Panc1 (cell line): ENCODE data around the gene NDUFC2. TPM values are rescaled to one million over a fixed set of nuclear protein-coding genes. Genes with fewer than 3 reads are reported as not detected.
"Not testable (repeated sequence)": the region's sequence is repeated elsewhere in the genome, so short reads cannot be mapped to it uniquely, and the experiment has no call there.

Experiments used
- ATAC-seq: fragments of 200-7000 bp; cut with Tn5 transposase; 2 replicates; pipeline ENCODE4 v1.9.1; 2020; ENCODE audit warnings: mild to moderate bottlenecking, moderate library complexity
- BruUV-seq: library from RNA; stranded (reverse); fragments of 400-500 nt; replicated peaks from 2 replicates; lab custom pipeline; 2021; lab: Mats Ljungman, UMichigan
- CTCF ChIA-PET: fragments of 300-600 bp; sonication (Branson Sonifier 250); formaldehyde crosslinking; loops from one replicate; lab custom pipeline; 2022; ENCODE audit warnings: antibody characterized with exemption; lab: Charles Lee
- POLR2A ChIA-PET: fragments of 300-600 bp; sonication (Branson Sonifier 250); formaldehyde crosslinking; loops from one replicate; lab custom pipeline; 2022; ENCODE audit warnings: antibody characterized with exemption; lab: Charles Lee
- DNase-seq: peaks from one replicate; pipeline ENCODE4 v3.0.0-alpha.2; 2010; ENCODE audit warnings: low read depth, low spot score
- H3K27ac ChIP-seq: 2 replicates; pipeline ENCODE4 v1.5.1; 2011; ENCODE audit warnings: mild to moderate bottlenecking, low read length, inconsistent platforms
- H3K27me3 ChIP-seq: fragments of 200-500 bp; sonication (Bioruptor generic); 2 replicates; pipeline ENCODE4 v1.6.0; 2014; ENCODE audit warnings: low read length, inconsistent platforms; ENCODE audit not compliant: control insufficient read depth, insufficient read depth
- H3K36me3 ChIP-seq: fragments of 200-500 bp; sonication (Bioruptor generic); 2 replicates; pipeline ENCODE4 v1.5.1; 2014; ENCODE audit warnings: inconsistent platforms, mild to moderate bottlenecking, low read length, moderate library complexity; ENCODE audit not compliant: control insufficient read depth, insufficient read depth
- H3K4me1 ChIP-seq: 2 replicates; pipeline ENCODE4 v1.5.1; 2011; ENCODE audit warnings: inconsistent platforms, mild to moderate bottlenecking, low read length, moderate library complexity; ENCODE audit not compliant: control insufficient read depth, insufficient read depth
- H3K4me3 ChIP-seq, 2 experiments: 2 replicates each; pipeline ENCODE4 v1.5.1; 2011 to 2012; ENCODE audit warnings: low read depth in 2 of 2, low read length in 2 of 2, mild to moderate bottlenecking in 2 of 2, inconsistent platforms in 1 of 2, moderate library complexity in 1 of 2
- H3K9me3 ChIP-seq: fragments of 200-500 bp; sonication (Bioruptor generic); 2 replicates; pipeline ENCODE4 v1.5.1; 2014; ENCODE audit warnings: low read depth, mild to moderate bottlenecking, inconsistent platforms, low read length, moderate library complexity; ENCODE audit not compliant: control insufficient read depth, insufficient read depth
- POLR2AphosphoS5 ChIP-seq: IDR thresholded peaks from 2 replicates; pipeline ENCODE4 v1.6.1; 2012; ENCODE audit warnings: mild to moderate bottlenecking, low read depth, low read length, moderate library complexity
- SIN3A ChIP-seq: IDR thresholded peaks from 2 replicates; pipeline ENCODE4 v1.6.1; 2012; ENCODE audit warnings: low read depth, mild to moderate bottlenecking, low read length, moderate library complexity, borderline replicate concordance; ENCODE audit not compliant: insufficient read depth
- TCF7L2 ChIP-seq: IDR thresholded peaks from 2 replicates; pipeline ENCODE4 v1.6.1; 2011; ENCODE audit warnings: mild to moderate bottlenecking, low read depth, low read length, inconsistent platforms
- in situ Hi-C: cut with HindIII; loops from 2 replicates; pipeline ENCODE4 v1.10.0; 2016; ENCODE audit warnings: low sequenced_read_pairs, low pct_unique_long_range_greater_than_20kb
- intact Hi-C: fragments of 100-400 bp; cut with micrococcal nuclease; formaldehyde crosslinking; loops from one replicate; pipeline ENCODE4 v1.10.0; 2022; ENCODE audit not compliant: unreplicated experiment
- total RNA-seq: library from RNA; stranded (reverse); gene quantifications from one replicate; pipeline ENCODE4 v1.2.1, GENCODE V29; 2021; ENCODE audit not compliant: unreplicated experiment
- TF ChIP-seq, protein P1 (sequence below): fragments of 450-650 bp; IDR thresholded peaks from 2 replicates; pipeline ENCODE4 v1.5.1; 2017; ENCODE audit warnings: mild to moderate bottlenecking
- TF ChIP-seq, protein P2 (sequence below), 2 experiments: IDR thresholded peaks; 2 replicates each; pipeline ENCODE4 v1.6.1; 2011 to 2012; ENCODE audit warnings: low read depth in 2 of 2, control low read depth in 1 of 2, low read length in 1 of 2, mild to moderate bottlenecking in 1 of 2, moderate library complexity in 1 of 2; ENCODE audit not compliant: insufficient read depth in 1 of 2

Gene NDUFC2
- total RNA-seq, 1 experiment from 2014 or later: 308 TPM

- H3K27me3 ChIP-seq: no peaks in the 10 kb centered on the region
- no peaks in the 10 kb centered on the region; the same call in 1 of the 2 replicates for H3K36me3 ChIP-seq
- peak overlapping the region; percentile 96 for H3K27ac ChIP-seq
- ATAC-seq: no peak
- ChIA-PET POLR2A (interaction anchor here (0.6 kb wide), 4 partner anchors 11 to 1240 kb away, joined by 3 to 8 read pairs (median 4); no protein-coding TSS in a partner anchor), CTCF (no interaction called here)
- in situ Hi-C loops (no loop called here), intact Hi-C loops (no loop called here)
- H3K9me3 ChIP-seq: no peaks in the 10 kb centered on the region
- peak overlapping the region; percentile 80 to 87 for H3K4me3 ChIP-seq
- TF ChIP-seq, protein P1, sequence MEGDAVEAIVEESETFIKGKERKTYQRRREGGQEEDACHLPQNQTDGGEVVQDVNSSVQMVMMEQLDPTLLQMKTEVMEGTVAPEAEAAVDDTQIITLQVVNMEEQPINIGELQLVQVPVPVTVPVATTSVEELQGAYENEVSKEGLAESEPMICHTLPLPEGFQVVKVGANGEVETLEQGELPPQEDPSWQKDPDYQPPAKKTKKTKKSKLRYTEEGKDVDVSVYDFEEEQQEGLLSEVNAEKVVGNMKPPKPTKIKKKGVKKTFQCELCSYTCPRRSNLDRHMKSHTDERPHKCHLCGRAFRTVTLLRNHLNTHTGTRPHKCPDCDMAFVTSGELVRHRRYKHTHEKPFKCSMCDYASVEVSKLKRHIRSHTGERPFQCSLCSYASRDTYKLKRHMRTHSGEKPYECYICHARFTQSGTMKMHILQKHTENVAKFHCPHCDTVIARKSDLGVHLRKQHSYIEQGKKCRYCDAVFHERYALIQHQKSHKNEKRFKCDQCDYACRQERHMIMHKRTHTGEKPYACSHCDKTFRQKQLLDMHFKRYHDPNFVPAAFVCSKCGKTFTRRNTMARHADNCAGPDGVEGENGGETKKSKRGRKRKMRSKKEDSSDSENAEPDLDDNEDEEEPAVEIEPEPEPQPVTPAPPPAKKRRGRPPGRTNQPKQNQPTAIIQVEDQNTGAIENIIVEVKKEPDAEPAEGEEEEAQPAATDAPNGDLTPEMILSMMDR: no peak
- no peak for TF ChIP-seq TCF7L2
- no peak for TF ChIP-seq POLR2AphosphoS5
- TF ChIP-seq, protein P2, sequence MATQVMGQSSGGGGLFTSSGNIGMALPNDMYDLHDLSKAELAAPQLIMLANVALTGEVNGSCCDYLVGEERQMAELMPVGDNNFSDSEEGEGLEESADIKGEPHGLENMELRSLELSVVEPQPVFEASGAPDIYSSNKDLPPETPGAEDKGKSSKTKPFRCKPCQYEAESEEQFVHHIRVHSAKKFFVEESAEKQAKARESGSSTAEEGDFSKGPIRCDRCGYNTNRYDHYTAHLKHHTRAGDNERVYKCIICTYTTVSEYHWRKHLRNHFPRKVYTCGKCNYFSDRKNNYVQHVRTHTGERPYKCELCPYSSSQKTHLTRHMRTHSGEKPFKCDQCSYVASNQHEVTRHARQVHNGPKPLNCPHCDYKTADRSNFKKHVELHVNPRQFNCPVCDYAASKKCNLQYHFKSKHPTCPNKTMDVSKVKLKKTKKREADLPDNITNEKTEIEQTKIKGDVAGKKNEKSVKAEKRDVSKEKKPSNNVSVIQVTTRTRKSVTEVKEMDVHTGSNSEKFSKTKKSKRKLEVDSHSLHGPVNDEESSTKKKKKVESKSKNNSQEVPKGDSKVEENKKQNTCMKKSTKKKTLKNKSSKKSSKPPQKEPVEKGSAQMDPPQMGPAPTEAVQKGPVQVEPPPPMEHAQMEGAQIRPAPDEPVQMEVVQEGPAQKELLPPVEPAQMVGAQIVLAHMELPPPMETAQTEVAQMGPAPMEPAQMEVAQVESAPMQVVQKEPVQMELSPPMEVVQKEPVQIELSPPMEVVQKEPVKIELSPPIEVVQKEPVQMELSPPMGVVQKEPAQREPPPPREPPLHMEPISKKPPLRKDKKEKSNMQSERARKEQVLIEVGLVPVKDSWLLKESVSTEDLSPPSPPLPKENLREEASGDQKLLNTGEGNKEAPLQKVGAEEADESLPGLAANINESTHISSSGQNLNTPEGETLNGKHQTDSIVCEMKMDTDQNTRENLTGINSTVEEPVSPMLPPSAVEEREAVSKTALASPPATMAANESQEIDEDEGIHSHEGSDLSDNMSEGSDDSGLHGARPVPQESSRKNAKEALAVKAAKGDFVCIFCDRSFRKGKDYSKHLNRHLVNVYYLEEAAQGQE (IDR thresholded peaks at IDR 0.05; ENCODE audit: insufficient read depth in 1 of 2, low read depth in 2 of 2, low read length in 1 of 2): no peak
- no peak for TF ChIP-seq SIN3A
- DNase-seq: no peak
- peaks cover 22% of the 10 kb centered on the region for H3K4me1 ChIP-seq
- BruUV-seq: no TSS peak
Measured at GRCh38 chr11:78078218-78079167, 1.2 kb downstream of the NDUFC2 start.

DNA sequence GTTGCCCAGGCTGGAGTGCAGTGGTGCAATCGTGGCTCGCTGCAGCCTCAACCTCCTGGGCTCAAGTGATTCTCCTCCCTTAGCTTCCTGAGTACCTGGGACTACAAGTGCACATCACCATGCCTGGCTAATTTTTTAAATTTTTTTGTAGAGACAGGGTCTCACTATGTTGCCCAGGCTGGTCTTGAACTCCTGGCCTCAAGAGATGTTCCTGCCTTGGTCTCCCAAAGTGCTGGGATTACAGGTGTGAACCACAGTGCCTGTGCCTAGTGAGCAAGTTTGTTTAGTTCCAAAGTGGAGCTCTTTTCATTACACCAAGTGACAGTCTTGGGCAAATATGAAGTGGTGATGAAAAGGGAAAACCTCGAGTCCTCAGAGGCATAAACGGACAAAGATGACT is 2.1 kb downstream of the NDUFC2 start:
- H3K9me3 ChIP-seq, intact Hi-C loops, ATAC-seq, CTCF ChIA-PET, H3K36me3 ChIP-seq, BruUV-seq, DNase-seq, in situ Hi-C loops, H3K27ac ChIP-seq, H3K27me3 ChIP-seq: not testable (repeated sequence)
- Histone ChIP-seq H3K4me3 (peak overlapping the region; percentile 80 to 87; a peak in 2 of 4 replicates), H3K4me1 (peaks cover 22% of the 10 kb centered on the region)
- POLR2A ChIA-PET: interaction anchor here (0.5 to 0.6 kb wide), 4 partner anchors 13 to 1239 kb away, joined by 3 to 9 read pairs (median 3); no protein-coding TSS in a partner anchor
